PFSK-1 (cell line): ENCODE measurements around the gene EMILIN3.

Source experiments
- POLR2AphosphoS5 ChIP-seq: IDR thresholded peaks from 2 replicates; pipeline ENCODE4 v1.6.1; 2012; ENCODE audit warnings: low read depth, mild to moderate bottlenecking, control low read depth, low read length, moderate library complexity
- REST ChIP-seq, 2 experiments: IDR thresholded peaks; 2 replicates each; pipeline versions ENCODE4 v1.6.1 to v1.8.0; 2011 to 2012; ENCODE audit warnings: low read depth in 2 of 2, low read length in 2 of 2, control low read depth in 1 of 2, inconsistent platforms in 1 of 2, mild to moderate bottlenecking in 1 of 2, moderate library complexity in 1 of 2; ENCODE audit not compliant: insufficient read depth in 1 of 2
- SIN3A ChIP-seq: IDR thresholded peaks from 2 replicates; pipeline ENCODE4 v1.6.1; 2012; ENCODE audit warnings: mild to moderate bottlenecking, low read length, moderate library complexity, borderline replicate concordance; ENCODE audit not compliant: insufficient read depth
- TAF1 ChIP-seq: IDR thresholded peaks from 2 replicates; pipeline ENCODE4 v1.6.1; 2012; ENCODE audit warnings: low read length, control low read depth, borderline replicate concordance; ENCODE audit not compliant: insufficient read depth

GRCh38 chr20:41376349-41376748 lies 9.7 kb upstream of the EMILIN3 start:
- TF ChIP-seq POLR2AphosphoS5 (no peak), REST (IDR thresholded peaks at IDR 0.05; ENCODE audit: insufficient read depth in 1 of 2, low read depth in 2 of 2, low read length in 2 of 2) (no peak), TAF1 (no peak), SIN3A (no peak)
